ENCODE results near the gene DBP.
A peak's percentile ranks its signal among the peaks of the same experiment; 100 is the strongest.

Gene DBP

DNA sequence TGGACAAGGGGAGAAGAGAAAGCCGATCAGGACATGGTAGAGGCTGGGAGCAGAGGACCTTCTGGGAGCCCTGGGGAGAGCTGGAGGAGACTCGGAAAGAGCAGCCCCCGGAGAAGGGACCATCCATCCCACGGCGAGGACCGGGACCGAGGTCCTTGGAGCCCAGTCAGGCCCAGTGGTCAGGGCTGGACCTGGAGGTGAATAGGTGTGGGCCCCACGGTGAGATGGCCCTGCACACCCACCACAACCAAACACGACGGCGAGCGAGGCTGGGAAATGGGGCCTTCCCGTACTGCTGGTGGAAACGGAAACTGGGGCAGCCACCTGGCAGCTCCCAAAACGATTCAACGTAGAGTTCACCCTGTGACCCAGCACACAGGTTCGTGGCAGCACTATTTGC, 39.3 kb upstream of the DBP start:
- Histone ChIP-seq H3K36me3 (ENCODE audit: insufficient read depth) (no peaks in the 10 kb centered on the region), H4K20me1 (ENCODE audit: insufficient read depth) (no peaks in the 10 kb centered on the region), H3K4me1 (ENCODE audit: low read depth, poor library complexity, severe bottlenecking) (peaks cover 5% of the 10 kb centered on the region), H3K79me2 (ENCODE audit: insufficient read depth, low read depth) (no peaks in the 10 kb centered on the region), H3K4me2 (no peak overlapping the region), H2AFZ (ENCODE audit: low read depth) (no peak overlapping the region), H3K4me3 (IDR thresholded peaks at IDR 0.05; ENCODE audit: insufficient read depth, low read depth, low read length) (no peak overlapping the region), H3K27me3 (ENCODE audit: insufficient read depth, low read depth) (peaks cover 36% of the 10 kb centered on the region; the same call in 1 of the 2 replicates), H3K9ac (no peak overlapping the region), H3K27ac (no peak overlapping the region)
- TF ChIP-seq CTCF (conservative IDR thresholded peaks at IDR 0.05; ENCODE audit: low read depth, low read length), result no peak

- peaks cover 29% of the 10 kb centered on the region; the same call in 1 of the 2 replicates for H3K27me3 ChIP-seq (ENCODE audit: insufficient read depth, low read depth)
- H3K4me3 ChIP-seq (IDR thresholded peaks at IDR 0.05; ENCODE audit: insufficient read depth, low read depth, low read length), result no peak overlapping the region
- peak; percentile 85 for TF ChIP-seq CTCF (conservative IDR thresholded peaks at IDR 0.05; ENCODE audit: low read depth, low read length)
- H3K4me1 ChIP-seq (ENCODE audit: low read depth, poor library complexity, severe bottlenecking), result peaks cover 5% of the 10 kb centered on the region
- no peaks in the 10 kb centered on the region for H3K36me3 ChIP-seq (ENCODE audit: insufficient read depth)
- H3K9ac ChIP-seq, result no peak overlapping the region
- no peak overlapping the region for H3K27ac ChIP-seq
- peak overlapping the region; percentile 60; the same call in 1 of the 2 replicates for H2AFZ ChIP-seq (ENCODE audit: low read depth)
- H3K4me2 ChIP-seq, result no peak overlapping the region
- H3K79me2 ChIP-seq (ENCODE audit: insufficient read depth, low read depth), result no peaks in the 10 kb centered on the region
- no peaks in the 10 kb centered on the region for H4K20me1 ChIP-seq (ENCODE audit: insufficient read depth)
Observed at GRCh38 chr19:48674921-48675824, 38.0 kb upstream of the DBP start.

- no peak for TF ChIP-seq CTCF (conservative IDR thresholded peaks at IDR 0.05; ENCODE audit: low read depth, low read length)
- H2AFZ ChIP-seq (ENCODE audit: low read depth), result no peak overlapping the region
- peaks cover 5% of the 10 kb centered on the region for H3K4me1 ChIP-seq (ENCODE audit: low read depth, poor library complexity, severe bottlenecking)
- H4K20me1 ChIP-seq (ENCODE audit: insufficient read depth), result no peaks in the 10 kb centered on the region
- H3K4me3 ChIP-seq (IDR thresholded peaks at IDR 0.05; ENCODE audit: insufficient read depth, low read depth, low read length), result no peak overlapping the region
- no peak overlapping the region for H3K4me2 ChIP-seq
- H3K27me3 ChIP-seq (ENCODE audit: insufficient read depth, low read depth), result peaks cover 22% of the 10 kb centered on the region; the same call in 1 of the 2 replicates
- H3K9ac ChIP-seq, result no peak overlapping the region
- no peaks in the 10 kb centered on the region for H3K36me3 ChIP-seq (ENCODE audit: insufficient read depth)
- no peak overlapping the region for H3K27ac ChIP-seq
- H3K79me2 ChIP-seq (ENCODE audit: insufficient read depth, low read depth), result no peaks in the 10 kb centered on the region
Observed at GRCh38 chr19:48674216-48674809, 37.1 kb upstream of the DBP start.

GRCh38 chr19:48673436-48674100, 36.4 kb upstream of the DBP start:
- H3K4me3 ChIP-seq (IDR thresholded peaks at IDR 0.05; ENCODE audit: insufficient read depth, low read depth, low read length), result no peak overlapping the region

More at GRCh38 chr19:48673436-48674100, 36.4 kb upstream of the DBP start:
- no peak for TF ChIP-seq CTCF (conservative IDR thresholded peaks at IDR 0.05; ENCODE audit: low read depth, low read length)
- Histone ChIP-seq H4K20me1 (ENCODE audit: insufficient read depth) (no peaks in the 10 kb centered on the region), H3K9ac (no peak overlapping the region), H3K36me3 (ENCODE audit: insufficient read depth) (no peaks in the 10 kb centered on the region), H3K4me1 (ENCODE audit: low read depth, poor library complexity, severe bottlenecking) (peaks cover 5% of the 10 kb centered on the region), H3K79me2 (ENCODE audit: insufficient read depth, low read depth) (no peaks in the 10 kb centered on the region), H3K27ac (no peak overlapping the region), H3K4me2 (no peak overlapping the region), H2AFZ (ENCODE audit: low read depth) (no peak overlapping the region), H3K27me3 (ENCODE audit: insufficient read depth, low read depth) (peaks cover 17% of the 10 kb centered on the region; the same call in 1 of the 2 replicates)

All from KMS-11 (cell line).